GM21423 (cell line): ENCODE measurements around the gene TRIM31.

Source experiments
- ATAC-seq: cut with Tn5 transposase; IDR thresholded peaks from one replicate; pipeline ENCODE4 v1.9.1; 2021; ENCODE audit warnings: mild to moderate bottlenecking, moderate library complexity; ENCODE audit not compliant: unreplicated experiment

TRIM31 gene

GRCh38 chr6:30113003-30113759 is at the start of gene TRIM31:
TSS of gene TRIM31 (minus strand) at chr6:30113090. CDS start at chr6:30112805, 285 bp downstream.
- ATAC-seq = peak; percentile 53

DNA sequence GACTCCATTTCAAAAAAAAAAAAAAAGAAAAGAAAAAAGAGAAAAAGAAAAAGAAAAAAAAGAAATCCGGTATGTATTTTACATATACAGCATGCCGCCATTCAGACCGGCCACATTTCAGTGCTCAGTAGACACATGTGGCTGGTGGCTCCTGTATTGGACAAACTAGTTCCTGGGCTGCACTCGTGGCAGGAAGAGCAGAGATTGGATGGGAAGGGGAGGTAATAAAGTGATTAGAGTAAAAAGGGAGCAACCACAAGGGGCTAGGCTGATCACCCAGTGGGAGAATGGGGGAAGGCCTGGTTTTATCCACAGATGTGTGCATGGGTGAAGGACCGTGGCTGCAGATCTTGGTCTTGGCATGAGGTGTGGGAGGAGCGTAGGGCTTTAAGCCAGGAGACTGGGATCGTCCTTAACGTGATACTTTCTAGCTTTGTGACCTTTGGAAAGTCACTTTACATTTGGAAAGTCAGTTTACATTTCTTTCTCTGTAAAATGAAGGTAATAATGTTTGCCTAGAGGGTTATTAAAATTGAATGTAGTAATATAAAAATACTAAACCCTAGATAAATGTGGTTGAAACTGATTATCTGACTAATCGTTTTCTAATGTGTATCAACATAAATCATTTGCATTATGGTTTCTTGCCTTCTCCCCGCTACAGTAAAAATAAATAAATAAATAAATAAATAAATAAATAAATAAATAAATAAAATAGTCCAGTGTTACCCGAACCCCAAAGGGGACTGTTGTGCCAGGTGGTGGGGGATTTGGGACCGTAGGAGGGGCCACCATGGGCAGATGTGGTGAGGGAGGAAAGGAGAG is 49.6 kb upstream of the TRIM31 start:
- ATAC-seq = no peak

DNA sequence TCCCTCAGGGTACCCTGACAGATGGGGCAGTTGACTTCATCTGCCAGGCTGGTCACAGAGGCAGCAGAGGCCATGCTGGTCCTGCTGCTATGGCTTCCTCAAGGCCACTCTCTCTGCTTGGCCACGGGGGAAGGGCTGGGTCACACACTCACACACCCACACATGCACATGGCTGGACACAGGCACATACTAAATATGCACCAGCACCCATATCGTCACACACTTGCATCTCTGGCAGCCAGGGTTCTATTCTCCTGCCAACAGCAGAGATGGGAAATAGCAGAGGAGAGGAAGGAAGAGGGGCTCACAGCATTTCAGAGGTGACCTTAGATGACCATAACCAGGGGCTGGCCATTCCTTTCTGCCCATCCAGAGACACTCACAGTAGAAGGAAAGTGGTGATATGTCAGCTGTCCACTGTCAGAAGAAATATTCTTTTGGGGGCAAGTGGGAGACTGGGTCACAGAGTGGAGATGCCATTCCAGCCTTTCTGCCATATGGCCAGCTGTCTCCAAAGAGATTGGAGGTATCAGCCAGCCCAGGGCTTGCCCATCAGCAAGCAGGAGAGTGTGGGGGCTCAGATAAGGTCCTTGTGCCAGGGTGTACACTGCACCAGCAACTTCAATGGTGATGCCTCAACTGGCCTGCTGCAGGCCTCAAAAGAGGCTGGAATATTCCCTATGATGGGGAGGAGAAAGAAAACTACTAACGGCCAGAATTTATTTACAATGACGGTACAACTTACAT is 48.1 kb upstream of the TRIM31 start, which contains the start of gene TRIM10:
Gene TRIM10 (minus strand): TSS at position 427 of the 747 bp plus-strand sequence. CDS start 353 bp downstream, at position 74.
- ATAC-seq = no peak

GRCh38 chr6:30160008-30160784 is 47.3 kb upstream of the TRIM31 start:
- no peak for ATAC-seq

DNA sequence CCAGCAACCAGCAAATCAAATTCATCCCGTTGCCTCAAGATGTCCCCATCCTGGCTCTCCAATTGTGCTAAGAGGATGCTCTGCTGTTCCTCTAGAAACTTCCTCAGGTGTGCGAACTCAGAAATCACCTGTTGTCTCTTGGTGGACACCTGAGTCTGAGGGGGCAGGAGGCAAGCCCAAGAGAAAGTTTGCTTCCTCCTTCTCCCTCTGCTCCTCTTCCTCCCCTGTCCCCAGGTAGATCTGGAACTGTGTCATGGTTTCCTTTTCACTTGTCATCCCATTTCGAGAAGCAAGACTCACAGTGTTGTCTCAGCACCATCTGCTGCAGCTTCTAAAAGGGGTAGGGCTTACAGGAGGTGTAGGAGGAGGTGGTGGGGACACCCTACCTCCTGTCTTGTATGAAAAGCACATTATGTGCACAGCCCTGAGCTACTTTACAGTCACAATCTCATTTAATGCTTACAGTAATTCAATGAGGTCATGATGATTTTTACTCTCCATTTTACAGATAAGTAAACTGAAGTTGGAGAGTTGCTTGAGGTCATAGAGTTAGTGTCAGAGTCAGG is 45.7 kb upstream of the TRIM31 start:
- ATAC-seq = no peak

GRCh38 chr6:30157999-30158398 is 45.1 kb upstream of the TRIM31 start:
- ATAC-seq = no peak

DNA sequence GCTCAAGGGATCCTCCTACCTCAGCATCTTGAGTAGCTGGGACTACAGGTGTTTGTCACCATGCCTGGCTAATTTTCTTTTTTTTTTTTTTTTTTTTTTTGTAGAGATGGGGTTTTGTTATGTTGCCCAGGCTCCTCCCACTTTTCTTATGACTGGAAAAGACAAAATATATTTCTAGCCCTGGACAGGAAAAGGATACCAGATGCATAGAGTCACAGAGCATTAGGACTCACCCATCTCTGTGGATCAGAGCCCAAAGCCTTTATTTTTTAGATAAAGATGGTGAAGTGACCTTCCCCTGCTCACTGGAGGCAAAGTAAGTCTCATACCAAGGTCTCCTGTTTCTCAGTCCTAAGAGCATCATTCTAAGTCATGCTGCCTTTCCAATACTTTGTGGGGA is 44.7 kb upstream of the TRIM31 start:
- no peak for ATAC-seq

DNA sequence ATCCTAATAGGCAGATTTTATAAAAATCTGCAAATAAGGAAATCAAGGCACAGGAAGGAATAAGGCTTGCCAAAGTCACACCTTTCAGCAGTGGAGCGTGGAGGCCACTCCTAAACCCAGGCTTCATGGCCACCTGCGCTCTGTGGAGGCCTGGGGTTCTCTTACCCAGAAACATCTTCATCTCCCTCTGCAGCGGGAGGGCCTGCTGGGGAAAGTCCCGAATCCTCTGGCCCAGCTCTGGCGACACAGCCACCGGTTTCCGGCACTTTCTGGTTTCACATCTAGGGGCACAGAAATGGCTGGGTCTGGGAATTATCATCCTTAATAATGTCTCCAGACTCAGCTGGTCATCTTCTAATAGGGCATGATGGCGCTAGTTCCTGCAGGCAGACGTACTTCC is 43.9 kb upstream of the TRIM31 start:
- no peak for ATAC-seq

DNA sequence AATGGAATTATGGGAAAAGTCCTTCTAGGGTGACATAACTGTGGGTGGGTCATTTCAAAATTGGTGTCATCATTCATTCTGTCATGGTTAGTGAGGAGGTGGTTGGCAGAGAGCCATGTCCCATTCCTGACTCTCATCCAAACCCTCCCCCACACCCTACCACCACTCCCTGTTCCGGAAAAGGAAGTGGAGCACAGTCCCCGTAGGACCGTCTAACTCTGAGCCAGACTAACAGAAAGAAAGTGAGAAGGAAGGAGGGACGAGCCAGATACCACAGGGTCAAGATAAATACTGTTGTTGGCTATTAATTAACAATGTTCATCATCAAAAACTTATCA is 43.3 kb upstream of the TRIM31 start:
- no peak for ATAC-seq

DNA sequence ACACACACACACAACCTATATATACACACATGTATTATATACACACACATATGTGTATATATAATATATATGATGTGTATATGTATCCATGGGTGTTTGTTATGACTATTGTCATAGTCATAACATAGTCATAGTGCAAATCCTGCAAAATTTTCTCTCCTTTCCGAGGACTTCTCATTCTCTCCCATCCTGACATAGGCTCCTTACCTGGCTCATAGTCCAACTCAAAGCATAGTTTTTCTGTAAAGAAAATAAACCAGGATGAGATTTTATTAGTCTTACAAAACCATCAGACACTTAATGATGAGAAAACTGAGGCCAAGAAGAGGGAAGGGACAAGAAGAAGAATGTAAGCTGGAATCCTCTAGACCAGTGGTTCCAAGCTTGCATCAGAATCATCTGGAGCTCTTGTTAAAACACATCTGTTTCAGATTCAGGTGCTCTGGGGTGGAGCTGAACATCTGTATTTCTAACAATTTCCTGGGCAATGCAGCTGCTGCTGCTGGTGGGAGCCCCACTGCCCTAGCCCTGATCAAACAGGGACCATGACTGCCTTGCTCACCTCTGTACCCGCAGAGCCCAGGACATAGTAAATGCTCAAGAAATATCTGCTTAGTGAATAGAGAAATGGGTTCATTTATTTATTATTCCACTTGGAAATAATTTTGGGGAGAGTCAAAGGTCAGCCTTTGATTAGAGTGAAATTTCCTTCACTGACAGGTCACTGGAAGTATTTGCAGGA is 42.8 kb upstream of the TRIM31 start:
- no peak for ATAC-seq

DNA sequence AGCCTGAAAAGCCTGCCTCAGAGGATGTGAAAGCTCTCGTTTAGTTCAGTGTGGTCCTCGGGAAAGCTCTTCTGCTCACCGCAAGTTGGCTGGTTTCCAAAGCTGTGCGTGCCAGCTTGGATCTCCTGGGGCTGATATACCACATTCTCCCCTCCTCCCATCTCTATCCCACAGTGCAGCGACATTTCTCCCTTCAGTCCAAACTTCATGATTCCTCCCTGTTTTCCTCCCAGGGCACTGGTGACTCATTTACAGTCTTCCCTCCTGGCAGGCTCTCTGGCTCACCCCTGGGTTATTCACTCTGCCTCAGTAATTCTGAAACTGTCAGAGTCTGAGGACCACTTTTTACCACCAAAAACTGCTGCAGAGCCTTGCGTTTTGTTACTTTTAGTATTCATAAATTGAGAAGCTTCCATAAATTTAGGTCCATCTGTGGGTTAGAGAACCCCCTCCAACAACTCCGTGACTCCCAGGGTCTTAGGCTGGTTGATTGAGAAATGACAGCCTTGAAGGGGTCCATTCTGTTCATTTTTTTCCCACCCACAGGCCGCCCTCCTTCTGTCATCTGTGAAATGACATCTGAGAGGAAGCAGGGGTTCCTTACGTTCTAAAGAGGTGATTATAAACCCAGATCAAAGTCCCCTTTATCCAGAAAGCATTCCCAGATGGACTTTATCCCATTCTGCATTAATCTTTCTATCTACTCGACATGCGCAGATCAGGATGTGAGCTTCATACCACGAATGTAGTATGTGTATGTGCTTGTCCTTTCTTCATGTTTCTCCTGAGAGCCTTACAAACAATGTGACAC is 42.0 kb upstream of the TRIM31 start:
- no peak for ATAC-seq

DNA sequence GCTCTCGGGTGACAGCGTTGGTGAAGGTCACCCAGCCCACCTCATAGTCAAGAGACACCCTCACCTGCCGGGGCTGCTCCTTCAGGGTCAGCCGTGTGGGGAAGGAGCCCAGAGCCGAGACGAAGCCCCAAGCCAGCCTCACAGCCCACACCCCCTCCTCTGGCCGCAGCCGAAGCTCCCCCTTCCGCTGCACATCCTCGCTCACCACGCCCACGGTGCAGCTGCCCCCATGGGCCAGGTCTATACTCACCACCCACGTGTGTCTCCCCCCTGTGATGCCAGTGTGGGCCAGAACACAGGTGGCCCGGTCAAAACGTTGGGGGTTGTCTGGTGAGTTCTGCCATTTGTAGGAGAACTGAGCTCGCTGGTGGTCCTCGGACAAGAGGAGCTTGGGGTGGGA is 41.2 kb upstream of the TRIM31 start:
- ATAC-seq = no peak

DNA sequence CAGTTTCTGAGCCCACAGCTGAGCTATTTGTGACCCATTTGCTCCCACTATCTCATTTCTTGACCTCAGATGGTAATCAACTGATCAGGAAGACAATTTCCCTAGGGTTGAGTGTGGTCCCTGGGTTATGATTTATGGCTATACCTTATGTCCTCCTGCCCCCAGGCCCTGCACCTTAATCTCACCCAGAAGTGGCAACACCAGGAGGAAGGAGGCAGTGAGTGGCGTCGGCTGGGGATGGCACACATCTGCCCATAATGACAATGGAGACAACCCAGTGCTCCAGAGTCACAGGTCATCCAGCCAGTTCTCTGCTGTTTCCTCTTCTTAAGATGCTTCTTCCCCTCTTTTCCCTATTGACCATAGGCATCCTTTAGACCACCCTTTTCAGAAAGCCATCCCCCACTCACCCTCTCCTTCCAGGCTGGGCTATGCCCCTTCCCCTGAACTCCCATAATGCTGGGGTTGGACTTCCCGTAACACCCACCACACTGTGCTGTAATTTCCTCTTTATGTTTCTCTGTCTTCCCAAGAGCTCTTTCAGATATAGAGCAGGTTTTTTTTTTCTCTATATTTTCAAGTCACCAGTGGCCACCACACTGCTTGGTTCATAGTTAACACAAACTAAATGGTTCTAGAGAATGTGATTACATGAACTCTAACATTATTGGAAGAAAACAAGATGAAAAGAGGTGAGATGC is 40.2 kb upstream of the TRIM31 start:
- ATAC-seq = no peak

- ATAC-seq = no peak
Measured at GRCh38 chr6:30152016-30152673, 39.3 kb upstream of the TRIM31 start.

DNA sequence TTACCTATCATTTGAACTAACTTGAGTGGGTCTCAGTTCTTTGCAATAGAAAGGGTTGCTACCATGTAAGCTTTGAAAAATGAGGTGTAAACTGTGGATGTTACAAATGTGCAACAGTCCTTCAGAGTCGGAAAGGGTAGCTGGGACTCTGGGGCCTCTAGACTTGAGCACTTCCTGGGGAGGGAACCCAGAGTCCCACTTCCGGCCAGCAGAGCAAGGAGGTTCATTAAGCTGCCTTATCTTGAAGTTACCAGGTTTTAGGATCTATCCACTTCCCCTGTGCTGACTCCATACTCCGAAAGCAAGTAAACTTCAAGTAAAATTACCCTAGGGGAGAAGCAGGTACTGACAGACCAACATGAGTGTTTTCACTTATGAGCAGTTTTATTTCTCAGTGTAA is 38.7 kb upstream of the TRIM31 start:
- ATAC-seq = no peak

GRCh38 chr6:30150671-30151395 is 37.9 kb upstream of the TRIM31 start:
- ATAC-seq = no peak
